ENCODE data around the gene FAM131C.
"Not testable (repeated sequence)": the region's sequence is repeated elsewhere in the genome, so short reads cannot be mapped to it uniquely, and the experiment has no call there.

Gene FAM131C

GRCh38 chr1:16077406-16078245, 4.2 kb upstream of the FAM131C start:
- DNase-seq (ENCODE audit: low read depth, low spot score), result no peak

GRCh38 chr1:16076865-16077238, 3.4 kb upstream of the FAM131C start:
- no peak for DNase-seq (ENCODE audit: low read depth, low spot score)

GRCh38 chr1:16076031-16076864, 2.8 kb upstream of the FAM131C start:
- no peak for DNase-seq (ENCODE audit: low read depth, low spot score)

DNA sequence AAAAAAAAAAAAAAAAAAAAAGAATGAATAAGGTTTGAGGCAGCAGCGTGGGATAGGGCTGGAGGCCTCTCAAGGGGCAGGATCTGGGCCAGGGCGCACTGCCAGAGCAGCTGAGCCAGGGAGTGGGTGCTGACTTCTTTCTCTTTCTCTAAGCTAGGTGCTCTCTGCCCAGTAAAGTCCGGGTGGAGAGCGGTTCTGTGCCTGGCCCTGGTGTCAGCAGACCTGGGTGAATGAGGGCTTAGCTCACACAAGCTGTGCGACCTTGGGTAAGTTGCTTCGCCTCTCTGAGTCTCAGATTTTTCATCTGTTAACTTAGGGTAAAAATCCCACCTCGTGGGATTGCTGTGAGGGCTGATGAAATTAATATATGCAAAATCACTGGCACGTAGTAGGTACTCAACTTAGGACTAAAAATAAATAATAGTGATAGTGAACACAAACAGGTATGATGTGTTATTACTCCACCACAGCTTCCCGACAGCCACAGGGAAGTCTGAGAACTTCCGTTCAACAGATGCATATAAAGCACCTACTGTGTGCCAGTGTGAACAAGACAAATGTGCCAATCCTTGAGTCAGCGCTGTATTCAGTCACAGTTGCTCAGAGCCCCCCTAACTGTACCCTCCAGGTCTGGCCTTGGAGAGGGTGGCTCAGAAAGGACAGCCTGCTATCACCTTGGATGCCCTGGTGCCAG, 2.0 kb upstream of the FAM131C start:
- DNase-seq (ENCODE audit: low read depth, low spot score), result no peak

- no peak for DNase-seq (ENCODE audit: low read depth, low spot score)
Observed at GRCh38 chr1:16074217-16074616, 766 bp upstream of the FAM131C start.

GRCh38 chr1:16072616-16073484, 601 bp downstream of the FAM131C start:
- DNase-seq (ENCODE audit: low read depth, low spot score), result no peak

DNA sequence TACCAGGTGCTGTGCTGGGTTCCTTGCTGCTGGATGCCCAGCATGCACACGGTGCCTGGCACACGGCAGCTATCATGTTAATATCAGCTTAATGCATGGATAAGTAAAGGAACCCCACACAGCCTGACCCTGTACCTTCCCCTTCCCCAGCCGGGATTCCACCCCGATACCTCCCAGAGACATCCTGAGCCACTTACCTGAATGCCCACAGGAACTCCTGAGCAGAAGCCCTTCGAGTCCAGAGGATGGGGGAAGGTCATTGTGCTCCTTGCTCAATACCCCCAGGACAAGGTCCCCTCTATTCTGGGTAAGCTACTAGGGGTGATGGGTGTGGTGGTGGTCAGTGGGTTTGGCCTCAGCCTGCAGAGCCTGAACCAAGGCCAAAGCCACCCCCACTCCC, 1.4 kb downstream of the FAM131C start:
- DNase-seq (ENCODE audit: low read depth, low spot score), result no peak

DNA sequence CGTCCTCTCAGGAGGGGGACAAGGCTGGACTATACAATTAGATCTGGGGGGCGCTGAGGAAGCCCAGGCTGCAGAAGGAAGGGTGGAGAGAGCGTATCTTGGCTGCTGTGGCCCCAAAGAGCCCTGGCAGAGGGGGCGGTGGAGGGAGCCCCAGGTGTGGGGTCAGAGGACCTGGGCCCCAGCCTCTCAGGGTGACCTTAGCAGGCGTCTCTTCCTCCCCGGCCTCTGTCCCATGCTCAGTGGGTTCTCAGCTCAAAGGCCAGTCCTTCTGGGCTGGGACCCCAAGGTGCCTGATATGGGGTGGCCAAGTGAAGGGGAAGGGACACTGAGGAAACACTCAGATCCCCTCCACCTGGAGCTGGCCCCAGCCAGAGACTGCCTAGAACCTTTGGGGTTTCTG, 1.8 kb downstream of the FAM131C start:
- no peak for DNase-seq (ENCODE audit: low read depth, low spot score)

GRCh38 chr1:16070640-16071355, 2.7 kb downstream of the FAM131C start:
- no peak for DNase-seq (ENCODE audit: low read depth, low spot score)

- DNase-seq (ENCODE audit: low read depth, low spot score), result no peak
Observed at GRCh38 chr1:16068356-16069270, 4.8 kb downstream of the FAM131C start.

DNA sequence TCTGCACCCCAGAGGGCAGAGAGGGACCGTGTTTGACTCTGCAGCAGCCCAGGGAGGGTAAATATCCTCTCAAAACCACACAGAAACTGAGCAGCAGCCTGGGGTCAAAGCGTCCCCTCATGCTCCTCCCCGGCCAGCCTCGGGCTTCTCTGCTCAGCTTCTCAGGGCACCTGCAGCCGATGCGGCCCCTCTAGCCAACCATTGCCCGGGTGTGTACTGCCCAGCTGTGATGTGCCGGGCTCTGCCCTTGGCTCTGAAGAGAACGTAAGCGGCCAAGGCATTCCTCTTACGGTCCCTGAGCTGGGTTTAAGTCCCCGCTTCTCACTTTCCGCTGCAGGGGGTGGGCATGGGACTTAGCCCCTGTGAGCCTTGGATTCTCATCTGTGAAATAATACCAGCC, 5.5 kb downstream of the FAM131C start:
- DNase-seq (ENCODE audit: low read depth, low spot score), result no peak

DNA sequence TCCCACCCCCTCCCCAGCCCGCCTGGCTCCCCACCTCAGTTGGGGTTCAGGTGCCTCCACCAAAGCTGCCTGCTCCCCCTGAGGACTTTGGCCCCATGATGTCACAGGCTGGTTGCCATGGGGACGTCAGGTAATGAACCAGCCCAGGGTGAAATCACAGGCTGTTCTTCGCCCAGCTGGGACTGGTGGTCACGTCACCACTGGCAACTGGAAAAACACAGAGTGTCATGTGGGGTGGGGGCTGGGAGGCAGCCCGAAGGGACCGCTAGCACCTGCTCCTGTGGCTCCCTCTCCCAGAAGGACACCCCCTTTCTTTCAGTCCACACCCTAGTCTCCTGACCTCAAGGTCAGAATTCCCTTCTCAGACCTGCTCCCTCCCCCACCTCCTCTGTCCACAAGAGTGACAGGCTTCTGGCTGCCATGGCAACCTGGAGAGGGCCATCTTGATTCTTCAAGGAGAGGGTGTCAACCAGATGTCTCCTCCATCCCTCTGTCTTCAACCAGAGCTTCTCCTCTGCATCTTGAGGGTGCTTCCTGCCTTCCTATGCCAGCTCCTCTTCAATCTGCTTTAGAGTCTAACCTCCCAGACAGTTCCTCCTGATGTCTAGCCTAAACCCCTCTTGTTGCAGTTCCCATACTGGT, 6.2 kb downstream of the FAM131C start:
- no peak for DNase-seq (ENCODE audit: low read depth, low spot score)

- no peak for DNase-seq (ENCODE audit: low read depth, low spot score)
Observed at GRCh38 chr1:16066245-16066644, 7.2 kb downstream of the FAM131C start.

DNA sequence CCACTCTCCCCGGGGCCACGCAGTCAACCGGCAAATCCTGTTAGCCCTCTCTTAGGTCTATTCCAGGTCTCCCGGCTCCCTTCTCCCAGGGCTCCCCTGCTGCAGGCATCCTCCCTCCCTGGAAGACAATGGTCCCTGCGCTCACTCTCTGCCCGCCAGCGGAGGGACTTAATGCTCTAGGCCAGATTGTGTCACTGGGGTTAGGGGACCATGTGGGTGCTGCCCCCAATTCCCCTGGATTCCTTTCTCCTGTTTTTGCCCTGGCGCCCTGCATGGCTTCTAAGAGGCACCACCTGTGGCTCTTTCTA, 8.2 kb downstream of the FAM131C start:
- DNase-seq (ENCODE audit: low read depth, low spot score), result no peak

- DNase-seq (ENCODE audit: low read depth, low spot score), result no peak
Observed at GRCh38 chr1:16064536-16065268, 8.7 kb downstream of the FAM131C start.

- DNase-seq (ENCODE audit: low read depth, low spot score), result no peak
Observed at GRCh38 chr1:16063921-16064320, 9.5 kb downstream of the FAM131C start.

GRCh38 chr1:16063226-16063829, 10.1 kb downstream of the FAM131C start:
- DNase-seq (ENCODE audit: low read depth, low spot score), result no peak

DNA sequence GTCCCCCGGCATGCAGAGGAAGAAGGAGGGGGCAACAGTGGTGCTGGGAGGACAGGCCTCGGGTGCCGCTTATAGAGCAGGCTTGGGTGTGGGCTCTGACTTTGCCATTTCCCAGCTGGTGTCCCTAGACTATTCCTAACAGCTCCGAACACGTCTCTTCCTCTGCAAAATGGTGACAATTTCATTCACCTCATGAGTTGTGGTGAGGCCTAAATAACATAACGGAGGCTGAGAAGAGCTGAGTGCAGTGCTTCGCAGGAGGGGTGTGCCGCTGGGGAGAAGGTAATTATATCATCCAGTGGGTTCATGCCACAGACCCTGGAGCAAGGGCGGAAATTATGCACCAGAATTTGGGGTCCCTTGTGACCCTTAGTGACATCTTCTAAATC, 10.8 kb downstream of the FAM131C start:
- DNase-seq (ENCODE audit: low read depth, low spot score), result not testable (repeated sequence)

Data from activated naive CD8-positive, alpha-beta T cell treated with anti-CD3 and anti-CD28 coated beads, Interleukin-2, amount 50 U/mL, for 16 hours (primary cell).